NCI-H2081 (cell line): ENCODE data around the gene ANKS6.
A peak's percentile ranks its signal among the peaks of the same experiment; 100 is the strongest.

Experiments
- DNase-seq, 2 experiments: peaks; one replicate each; lab custom pipeline; 2025; lab: John Stamatoyannopoulos, UW

The ANKS6 gene

GRCh38 chr9:98791608-98792490, 4.5 kb downstream of the ANKS6 start:
- DNase-seq: no peak

GRCh38 chr9:98790842-98791607, 5.3 kb downstream of the ANKS6 start:
- DNase-seq: peak in 1 of 2 experiments; percentile 11

GRCh38 chr9:98790134-98790841, 6.1 kb downstream of the ANKS6 start:
- peak; percentile 35 to 68 for DNase-seq

- no peak for DNase-seq
These were observed 6.7 kb downstream of the ANKS6 start for GRCh38 chr9:98789483-98790133.

- no peak for DNase-seq
These were observed 8.5 kb downstream of the ANKS6 start for GRCh38 chr9:98787766-98788335.

- DNase-seq: no peak
These were observed 9.4 kb downstream of the ANKS6 start for GRCh38 chr9:98786750-98787510.

GRCh38 chr9:98784831-98785806, 11.2 kb downstream of the ANKS6 start:
- DNase-seq: no peak

GRCh38 chr9:98783518-98784226, 12.7 kb downstream of the ANKS6 start:
- no peak for DNase-seq

GRCh38 chr9:98781588-98782383, 14.6 kb downstream of the ANKS6 start:
- DNase-seq: no peak

GRCh38 chr9:98780059-98780749, 16.2 kb downstream of the ANKS6 start:
- DNase-seq: no peak

GRCh38 chr9:98778711-98779530, 17.4 kb downstream of the ANKS6 start:
- DNase-seq: no peak

- no peak for DNase-seq
These were observed 18.1 kb downstream of the ANKS6 start for GRCh38 chr9:98778251-98778650.

GRCh38 chr9:98777618-98778017, 18.7 kb downstream of the ANKS6 start:
- DNase-seq: no peak

- DNase-seq: peak in 1 of 2 experiments; percentile 31
These were observed 20.4 kb downstream of the ANKS6 start for GRCh38 chr9:98775831-98776441.

GRCh38 chr9:98774746-98775145, 21.6 kb downstream of the ANKS6 start:
- no peak for DNase-seq

- DNase-seq: no peak
These were observed 22.6 kb downstream of the ANKS6 start for GRCh38 chr9:98773721-98774120.
